ENCODE measurements around the gene MYOF. TPM values are rescaled to one million over a fixed set of nuclear protein-coding genes. Genes with fewer than 3 reads are reported as not detected.
"Not testable (repeated sequence)": the region's sequence is repeated elsewhere in the genome, so short reads cannot be mapped to it uniquely, and the experiment has no call there.

MYOF gene
- polyA plus RNA-seq, 4 donors: 1.6 to 20.6 (median 9.4) TPM

GRCh38 chr10:93334181-93334580 is 148.0 kb downstream of the MYOF start:
- no peak for DNase-seq
- Histone ChIP-seq H3K4me1 (ENCODE audit: control insufficient read depth in 3 of 3, insufficient read depth in 2 of 3, low read depth in 1 of 3, low read length in 2 of 3) (peaks cover 0 to 4% (median 0%) of the 10 kb centered on the region in 3 donors), H3K36me3 (ENCODE audit: control insufficient read depth in 3 of 3, insufficient read depth in 2 of 3, low read depth in 1 of 3, low read length in 3 of 3) (peaks cover 0 to 32% (median 7%) of the 10 kb centered on the region in 3 donors), H3K4me3 (ENCODE audit: low read depth in 1 of 3, low read length in 3 of 3) (no peak overlapping the region), H3K27me3 (ENCODE audit: control insufficient read depth in 3 of 3, insufficient read depth in 3 of 3, low read length in 3 of 3) (no peaks in the 10 kb centered on the region), H3K27ac (ENCODE audit: low read depth in 1 of 3, low read length in 2 of 3) (no peak overlapping the region), H3K9me3 (ENCODE audit: control insufficient read depth in 2 of 2, insufficient read depth in 1 of 2, low read depth in 1 of 2, low read length in 1 of 2) (no peaks in the 10 kb centered on the region)
- 81 to 92% (median 89%) methylated on average over 3 of the region's 3 CpGs for WGBS, 3 donors
- FAIRE-seq: no peak

GRCh38 chr10:93333278-93333978 is 148.7 kb downstream of the MYOF start:
- H3K27ac ChIP-seq (ENCODE audit: low read depth in 1 of 3, low read length in 2 of 3): no peak overlapping the region
- 78 to 86% (median 81%) methylated on average over 15 of the region's 15 CpGs for WGBS, 3 donors
- peaks cover 0 to 4% (median 0%) of the 10 kb centered on the region in 3 donors for H3K4me1 ChIP-seq (ENCODE audit: control insufficient read depth in 3 of 3, insufficient read depth in 2 of 3, low read depth in 1 of 3, low read length in 2 of 3)
- DNase-seq (no peak), FAIRE-seq (no peak)
- H3K27me3 ChIP-seq (ENCODE audit: control insufficient read depth in 3 of 3, insufficient read depth in 3 of 3, low read length in 3 of 3): no peaks in the 10 kb centered on the region
- H3K9me3 ChIP-seq (ENCODE audit: control insufficient read depth in 2 of 2, insufficient read depth in 1 of 2, low read depth in 1 of 2, low read length in 1 of 2): no peaks in the 10 kb centered on the region
- H3K4me3 ChIP-seq (ENCODE audit: low read depth in 1 of 3, low read length in 3 of 3): no peak overlapping the region
- H3K36me3 ChIP-seq (ENCODE audit: control insufficient read depth in 3 of 3, insufficient read depth in 2 of 3, low read depth in 1 of 3, low read length in 3 of 3): peaks cover 0 to 35% (median 7%) of the 10 kb centered on the region in 3 donors

- no peak overlapping the region for H3K27ac ChIP-seq (ENCODE audit: low read depth in 1 of 3, low read length in 2 of 3)
- WGBS, 3 donors: 84 to 94% (median 85%) methylated on average over 3 of the region's 3 CpGs
- no peak for DNase-seq
- no peaks in the 10 kb centered on the region for H3K4me1 ChIP-seq (ENCODE audit: control insufficient read depth in 3 of 3, insufficient read depth in 2 of 3, low read depth in 1 of 3, low read length in 2 of 3)
- no peaks in the 10 kb centered on the region for H3K27me3 ChIP-seq (ENCODE audit: control insufficient read depth in 3 of 3, insufficient read depth in 3 of 3, low read length in 3 of 3)
- H3K4me3 ChIP-seq (ENCODE audit: low read depth in 1 of 3, low read length in 3 of 3): no peak overlapping the region
- FAIRE-seq: no peak
- H3K9me3 ChIP-seq (ENCODE audit: control insufficient read depth in 2 of 2, insufficient read depth in 1 of 2, low read depth in 1 of 2, low read length in 1 of 2): no peaks in the 10 kb centered on the region
- peaks cover 0 to 46% (median 6%) of the 10 kb centered on the region in 3 donors for H3K36me3 ChIP-seq (ENCODE audit: control insufficient read depth in 3 of 3, insufficient read depth in 2 of 3, low read depth in 1 of 3, low read length in 3 of 3)
These were observed 151.3 kb downstream of the MYOF start for GRCh38 chr10:93330824-93331223.

- 41 to 60% (median 42%) methylated on average over 6 of the region's 6 CpGs for WGBS, 3 donors
- Histone ChIP-seq H3K9me3 (ENCODE audit: control insufficient read depth in 2 of 2, insufficient read depth in 1 of 2, low read depth in 1 of 2, low read length in 1 of 2) (no peaks in the 10 kb centered on the region), H3K36me3 (ENCODE audit: control insufficient read depth in 3 of 3, insufficient read depth in 2 of 3, low read depth in 1 of 3, low read length in 3 of 3) (peaks cover 0 to 32% (median 3%) of the 10 kb centered on the region in 3 donors), H3K27me3 (ENCODE audit: control insufficient read depth in 3 of 3, insufficient read depth in 3 of 3, low read length in 3 of 3) (no peaks in the 10 kb centered on the region), H3K4me1 (ENCODE audit: control insufficient read depth in 3 of 3, insufficient read depth in 2 of 3, low read depth in 1 of 3, low read length in 2 of 3) (no peaks in the 10 kb centered on the region), H3K27ac (ENCODE audit: low read depth in 1 of 3, low read length in 2 of 3) (no peak overlapping the region), H3K4me3 (ENCODE audit: low read depth in 1 of 3, low read length in 3 of 3) (no peak overlapping the region)
- FAIRE-seq (no peak), DNase-seq (no peak)
These were observed 162.2 kb downstream of the MYOF start for GRCh38 chr10:93319896-93320295.

GRCh38 chr10:93319096-93319495 is 163.0 kb downstream of the MYOF start:
- Histone ChIP-seq H3K9me3 (ENCODE audit: control insufficient read depth in 2 of 2, insufficient read depth in 1 of 2, low read depth in 1 of 2, low read length in 1 of 2) (no peaks in the 10 kb centered on the region), H3K36me3 (ENCODE audit: control insufficient read depth in 3 of 3, insufficient read depth in 2 of 3, low read depth in 1 of 3, low read length in 3 of 3) (peaks cover 0 to 32% (median 3%) of the 10 kb centered on the region in 3 donors), H3K4me3 (ENCODE audit: low read depth in 1 of 3, low read length in 3 of 3) (no peak overlapping the region), H3K27ac (ENCODE audit: low read depth in 1 of 3, low read length in 2 of 3) (no peak overlapping the region), H3K27me3 (ENCODE audit: control insufficient read depth in 3 of 3, insufficient read depth in 3 of 3, low read length in 3 of 3) (no peaks in the 10 kb centered on the region), H3K4me1 (ENCODE audit: control insufficient read depth in 3 of 3, insufficient read depth in 2 of 3, low read depth in 1 of 3, low read length in 2 of 3) (no peaks in the 10 kb centered on the region)
- no peak for FAIRE-seq
- 72 to 89% (median 78%) methylated on average over 4 of the region's 4 CpGs for WGBS, 3 donors
- no peak for DNase-seq

DNA sequence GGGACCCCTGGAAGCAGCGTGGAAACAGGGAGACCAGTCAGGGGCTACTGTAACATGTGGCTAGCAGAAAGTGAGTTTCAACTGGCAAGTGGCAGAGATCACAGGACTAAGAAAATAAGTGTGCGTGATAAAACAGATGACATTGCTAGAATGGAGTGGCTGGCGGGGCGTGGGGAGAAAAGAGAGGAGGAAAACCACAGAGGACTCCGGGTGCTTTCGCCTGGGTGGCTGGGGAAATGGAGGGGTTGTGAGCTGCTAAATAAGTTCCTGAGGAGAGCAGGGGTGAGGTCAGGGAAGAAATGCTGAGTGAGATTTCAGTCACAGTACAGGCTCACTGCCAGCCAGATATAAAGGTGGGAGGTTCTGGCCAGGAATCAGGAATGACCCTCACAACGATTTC is 166.9 kb downstream of the MYOF start:
- FAIRE-seq (no peak), DNase-seq (no peak)
- 73 to 85% (median 75%) methylated on average over 7 of the region's 7 CpGs for WGBS, 3 donors
- H3K9me3 ChIP-seq (ENCODE audit: control insufficient read depth in 2 of 2, insufficient read depth in 1 of 2, low read depth in 1 of 2, low read length in 1 of 2): no peaks in the 10 kb centered on the region
- no peak overlapping the region for H3K4me3 ChIP-seq (ENCODE audit: low read depth in 1 of 3, low read length in 3 of 3)
- H3K36me3 ChIP-seq (ENCODE audit: control insufficient read depth in 3 of 3, insufficient read depth in 2 of 3, low read depth in 1 of 3, low read length in 3 of 3): peaks cover 0 to 32% (median 0%) of the 10 kb centered on the region in 3 donors
- H3K4me1 ChIP-seq (ENCODE audit: control insufficient read depth in 3 of 3, insufficient read depth in 2 of 3, low read depth in 1 of 3, low read length in 2 of 3): no peaks in the 10 kb centered on the region
- H3K27me3 ChIP-seq (ENCODE audit: control insufficient read depth in 3 of 3, insufficient read depth in 3 of 3, low read length in 3 of 3): no peaks in the 10 kb centered on the region
- H3K27ac ChIP-seq (ENCODE audit: low read depth in 1 of 3, low read length in 2 of 3): no peak overlapping the region

- H3K27ac ChIP-seq (ENCODE audit: low read depth in 1 of 3, low read length in 2 of 3); FAIRE-seq; H3K27me3 ChIP-seq (ENCODE audit: control insufficient read depth in 3 of 3, insufficient read depth in 3 of 3, low read length in 3 of 3); DNase-seq; H3K4me3 ChIP-seq (ENCODE audit: low read depth in 1 of 3, low read length in 3 of 3); H3K4me1 ChIP-seq (ENCODE audit: control insufficient read depth in 3 of 3, insufficient read depth in 2 of 3, low read depth in 1 of 3, low read length in 2 of 3); H3K9me3 ChIP-seq (ENCODE audit: control insufficient read depth in 2 of 2, insufficient read depth in 1 of 2, low read depth in 1 of 2, low read length in 1 of 2): not testable (repeated sequence)
- WGBS, 3 donors: 81 to 89% (median 84%) methylated on average over 3 of the region's 3 CpGs
- peaks cover 0 to 35% (median 0%) of the 10 kb centered on the region in 3 donors for H3K36me3 ChIP-seq (ENCODE audit: control insufficient read depth in 3 of 3, insufficient read depth in 2 of 3, low read depth in 1 of 3, low read length in 3 of 3)
These were observed 167.5 kb downstream of the MYOF start for GRCh38 chr10:93314656-93315055.

DNA sequence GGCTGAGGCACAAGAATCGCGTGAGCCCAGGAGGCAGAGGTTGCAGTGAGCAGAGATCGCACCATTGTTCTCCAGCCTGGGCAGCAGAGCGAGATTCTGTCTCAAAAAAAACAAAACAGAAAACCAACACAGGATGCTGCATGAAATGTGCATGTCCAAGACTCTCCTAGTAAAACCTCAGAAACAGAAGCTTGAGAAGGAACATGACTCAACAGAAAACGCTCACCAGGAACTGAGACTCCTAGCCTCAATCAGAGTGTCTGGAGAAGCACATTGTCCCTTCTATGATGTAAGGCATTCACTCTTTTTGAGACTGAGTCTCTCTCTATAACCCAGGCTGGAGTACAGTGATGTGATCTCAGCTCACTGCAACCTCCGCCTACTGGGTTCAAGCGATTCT is 168.3 kb downstream of the MYOF start:
- H3K9me3 ChIP-seq (ENCODE audit: control insufficient read depth in 2 of 2, insufficient read depth in 1 of 2, low read depth in 1 of 2, low read length in 1 of 2): no peaks in the 10 kb centered on the region
- FAIRE-seq: no peak
- no peak overlapping the region for H3K27ac ChIP-seq (ENCODE audit: low read depth in 1 of 3, low read length in 2 of 3)
- DNase-seq: no peak
- WGBS, 3 donors: 84 to 89% (median 85%) methylated on average over 7 of the region's 7 CpGs
- H3K4me3 ChIP-seq (ENCODE audit: low read depth in 1 of 3, low read length in 3 of 3): no peak overlapping the region
- no peaks in the 10 kb centered on the region for H3K27me3 ChIP-seq (ENCODE audit: control insufficient read depth in 3 of 3, insufficient read depth in 3 of 3, low read length in 3 of 3)
- peaks cover 0 to 28% (median 0%) of the 10 kb centered on the region in 3 donors for H3K36me3 ChIP-seq (ENCODE audit: control insufficient read depth in 3 of 3, insufficient read depth in 2 of 3, low read depth in 1 of 3, low read length in 3 of 3)
- H3K4me1 ChIP-seq (ENCODE audit: control insufficient read depth in 3 of 3, insufficient read depth in 2 of 3, low read depth in 1 of 3, low read length in 2 of 3): no peaks in the 10 kb centered on the region

GRCh38 chr10:93309062-93309461 is 173.1 kb downstream of the MYOF start:
- DNase-seq: no peak
- Histone ChIP-seq H3K27me3 (ENCODE audit: control insufficient read depth in 3 of 3, insufficient read depth in 3 of 3, low read length in 3 of 3) (no peaks in the 10 kb centered on the region), H3K9me3 (ENCODE audit: control insufficient read depth in 2 of 2, insufficient read depth in 1 of 2, low read depth in 1 of 2, low read length in 1 of 2) (no peaks in the 10 kb centered on the region), H3K36me3 (ENCODE audit: control insufficient read depth in 3 of 3, insufficient read depth in 2 of 3, low read depth in 1 of 3, low read length in 3 of 3) (peaks cover 0 to 15% (median 0%) of the 10 kb centered on the region in 3 donors), H3K27ac (ENCODE audit: low read depth in 1 of 3, low read length in 2 of 3) (no peak overlapping the region), H3K4me1 (ENCODE audit: control insufficient read depth in 3 of 3, insufficient read depth in 2 of 3, low read depth in 1 of 3, low read length in 2 of 3) (no peaks in the 10 kb centered on the region), H3K4me3 (ENCODE audit: low read depth in 1 of 3, low read length in 3 of 3) (no peak overlapping the region)
- 28 to 58% (median 46%) methylated on average over 5 of the region's 5 CpGs for WGBS, 3 donors
- no peak for FAIRE-seq

Data from small intestine (tissue), 7 donors.